ENCODE data around the gene BCL6.

Gene BCL6

GRCh38 chr3:187738331-187739093 lies 6.8 kb downstream of the BCL6 start:
- peak; percentile 36 to 72 (median 54) for DNase-seq

DNA sequence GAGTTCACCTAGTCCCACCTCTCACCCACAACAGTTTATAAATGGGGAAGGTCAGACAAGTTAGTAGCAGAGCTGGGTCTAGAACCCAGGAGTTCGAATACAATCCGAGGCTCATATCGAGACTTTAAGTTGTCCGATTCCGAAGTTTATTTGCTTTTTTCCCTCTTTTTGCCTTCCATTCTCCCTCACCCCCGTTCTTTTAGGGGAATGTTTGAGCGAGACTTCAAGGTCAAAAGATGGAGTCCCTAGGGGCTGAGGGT lies 7.3 kb downstream of the BCL6 start:
- DNase-seq: no peak

GRCh38 chr3:187737368-187738070 lies 7.7 kb downstream of the BCL6 start:
- DNase-seq: peak in 4 of 6 experiments; percentile 11 to 30 (median 21)

DNA sequence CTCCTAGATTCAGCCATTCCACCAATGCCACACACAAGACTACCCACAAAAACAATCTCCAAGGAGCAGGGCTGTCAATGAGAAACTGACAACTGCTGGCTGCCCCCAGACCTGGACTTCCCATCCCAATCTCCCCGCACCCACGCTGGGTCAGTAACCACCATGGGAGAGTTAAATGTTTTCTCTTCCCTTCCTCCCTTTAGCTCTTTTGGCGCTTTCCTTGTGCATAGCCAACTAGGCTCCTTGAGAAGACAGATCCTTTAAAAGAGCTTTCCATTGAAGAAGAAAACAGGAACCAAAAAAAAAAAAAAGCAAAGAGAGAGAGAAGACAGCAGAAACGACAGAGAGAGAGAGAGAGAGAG lies 8.3 kb downstream of the BCL6 start:
- no peak for DNase-seq

- no peak for DNase-seq
Observed at GRCh38 chr3:187736418-187736871, 8.8 kb downstream of the BCL6 start.

- DNase-seq: no peak
Observed at GRCh38 chr3:187735837-187736236, 9.4 kb downstream of the BCL6 start.

DNA sequence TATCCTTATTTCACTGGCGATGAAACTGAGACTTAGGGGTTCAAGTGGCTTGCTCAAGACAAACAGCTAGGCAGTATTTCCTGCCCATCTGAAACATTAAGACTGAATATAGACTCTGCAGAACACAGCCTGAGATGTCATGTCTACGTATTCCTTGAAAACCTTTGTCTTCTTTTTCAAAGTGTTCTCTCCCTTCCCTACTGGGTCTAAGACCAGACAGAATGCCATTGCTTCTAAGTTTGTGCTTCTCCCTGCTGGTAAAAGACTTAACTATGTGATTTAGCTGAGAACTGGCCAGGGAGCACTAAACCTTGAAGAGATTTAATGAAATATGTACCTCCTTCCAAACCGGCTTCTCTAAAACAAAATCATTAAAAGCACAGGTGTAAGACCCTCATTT lies 9.9 kb downstream of the BCL6 start:
- no peak for DNase-seq

DNA sequence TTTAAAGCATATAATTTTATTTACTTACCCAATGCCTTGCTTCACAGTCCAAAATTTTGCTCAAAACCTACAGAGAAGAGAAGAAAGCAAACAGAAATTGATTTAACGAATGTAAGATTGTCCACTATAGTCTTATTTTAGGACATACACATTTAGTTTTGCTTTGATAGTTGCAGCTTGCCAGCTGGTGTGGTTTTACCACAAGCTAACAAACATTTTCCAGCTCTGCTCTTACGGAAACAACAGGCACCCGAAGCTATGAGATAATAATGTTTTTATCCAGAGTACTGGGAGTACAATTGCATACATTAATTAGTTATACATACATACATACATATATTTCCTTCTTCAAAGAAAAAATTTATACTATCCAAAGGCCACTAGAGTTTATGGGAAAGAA lies 10.4 kb downstream of the BCL6 start:
- DNase-seq: no peak

DNA sequence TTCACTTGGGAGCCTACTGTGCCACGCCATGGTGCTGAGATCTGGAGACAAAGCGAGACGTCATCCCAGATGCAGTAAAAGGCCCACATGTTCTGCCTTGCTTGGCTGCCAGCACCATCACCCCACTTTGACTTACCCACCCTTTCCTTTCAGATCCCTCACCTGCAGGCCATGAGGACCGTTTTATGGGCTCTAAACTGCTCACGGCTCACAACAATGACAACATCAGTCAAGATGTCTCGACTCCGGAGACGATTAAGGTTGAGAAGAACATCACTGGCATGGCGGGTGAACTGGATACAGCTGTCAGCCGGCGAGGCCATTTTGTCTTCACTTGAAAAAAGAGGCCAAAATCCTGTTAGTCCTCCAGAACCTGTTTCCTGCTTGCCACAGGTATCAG lies 11.9 kb downstream of the BCL6 start:
- DNase-seq: no peak

DNA sequence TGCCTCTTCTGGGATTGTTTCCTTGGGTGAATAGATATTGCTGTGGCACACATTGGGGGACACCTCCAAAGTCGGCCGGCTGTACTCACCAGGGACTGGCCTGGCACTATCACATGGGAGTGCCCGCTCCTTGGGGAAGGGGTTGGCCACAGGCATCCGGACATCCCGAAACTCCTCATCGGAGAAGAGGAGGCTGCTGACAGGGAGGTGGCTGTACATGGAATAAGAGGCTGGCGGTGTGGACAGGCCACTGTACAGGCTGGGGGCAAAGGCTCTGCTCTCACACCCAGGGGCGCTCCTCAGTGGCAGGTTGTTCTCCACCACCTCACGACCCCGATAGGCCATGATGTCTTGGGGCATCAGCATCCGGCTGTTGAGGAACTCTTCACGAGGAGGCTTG lies 15.7 kb downstream of the BCL6 start:
- DNase-seq: no peak

DNA sequence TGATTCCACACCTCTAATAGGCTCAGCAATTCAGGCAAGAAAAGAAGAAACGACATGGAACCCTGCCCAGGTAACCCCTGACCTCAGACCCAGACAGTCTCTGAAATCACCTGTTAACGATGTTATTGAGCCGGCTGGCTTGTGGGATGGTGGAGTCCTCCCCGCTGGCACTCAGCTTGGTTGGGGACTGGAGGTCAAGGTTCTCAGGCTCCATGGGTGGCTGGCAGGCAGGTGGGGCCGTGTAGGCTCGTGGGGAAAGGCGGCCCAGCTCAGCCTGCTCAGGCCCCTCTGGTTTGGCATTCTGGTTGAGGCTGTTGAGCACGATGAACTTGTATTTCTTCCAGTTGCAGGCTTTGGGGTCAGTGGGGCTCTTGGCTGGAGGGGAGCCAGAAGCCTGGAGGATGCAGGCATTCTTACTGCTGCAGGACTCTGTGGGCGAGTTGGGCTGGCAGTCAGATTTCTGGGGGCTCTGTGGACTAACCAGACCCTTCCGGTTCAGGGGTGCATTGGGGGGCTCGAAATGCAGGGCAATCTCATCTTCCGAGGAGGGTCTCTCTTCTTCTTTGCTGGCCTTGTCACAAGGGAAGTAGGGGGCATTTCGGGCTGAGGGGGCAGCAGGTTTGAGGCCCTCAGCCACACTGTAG lies 16.2 kb downstream of the BCL6 start:
- DNase-seq: no peak

GRCh38 chr3:187728248-187728647 lies 17.0 kb downstream of the BCL6 start:
- no peak for DNase-seq

DNA sequence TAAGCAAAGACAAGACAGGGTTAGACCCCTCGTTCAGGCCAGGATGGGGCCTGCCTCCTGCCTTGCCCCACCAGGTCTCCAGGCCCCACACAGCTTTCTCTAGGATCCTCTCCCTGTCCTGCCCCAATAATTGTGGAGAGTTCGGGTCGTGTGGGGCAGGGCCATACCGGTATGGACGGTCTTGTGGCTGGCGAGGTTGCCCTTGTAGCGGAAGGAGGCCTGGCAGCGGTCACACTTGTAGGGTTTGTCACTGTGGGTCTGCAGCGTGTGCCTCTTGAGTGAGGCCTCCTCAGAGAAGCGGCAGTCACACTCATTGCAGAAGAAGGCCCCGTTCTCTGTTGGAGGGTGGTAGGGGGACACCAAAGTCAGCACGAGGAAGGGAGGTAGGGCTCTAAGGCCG lies 18.7 kb downstream of the BCL6 start:
- DNase-seq: no peak

DNA sequence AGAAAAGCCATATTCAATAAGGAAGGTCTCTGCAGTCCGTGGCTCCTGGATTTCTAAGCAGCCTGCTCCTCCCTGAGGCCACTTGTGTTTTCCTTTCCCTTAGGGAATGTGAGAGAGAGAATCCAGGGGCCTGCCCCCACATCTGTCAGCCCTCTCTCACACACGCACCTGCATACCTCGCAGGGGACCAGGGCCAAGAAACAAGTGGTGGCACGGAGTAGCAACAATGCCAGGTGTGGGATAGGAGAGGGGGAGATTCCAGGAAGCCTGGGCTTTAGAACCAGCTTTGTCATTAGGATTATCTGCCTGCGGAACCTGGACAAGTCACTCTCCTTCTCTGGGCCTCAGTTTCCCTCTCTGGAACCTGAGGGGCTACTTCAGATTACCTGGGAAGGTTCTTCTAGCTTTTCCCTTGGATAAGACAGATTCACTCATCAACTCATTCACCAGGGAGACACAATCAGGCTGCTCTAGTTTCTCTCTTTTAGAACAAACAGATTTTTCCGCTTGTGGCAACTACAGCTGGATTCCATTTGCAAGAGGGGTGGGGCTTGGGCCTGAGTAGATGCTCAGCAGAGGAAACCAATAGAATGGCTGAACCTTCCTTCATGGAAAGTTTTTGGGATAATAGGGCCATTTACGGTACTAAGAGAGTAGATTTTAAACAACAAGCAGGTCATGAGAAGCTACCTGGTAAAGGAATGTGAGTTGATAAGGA lies 19.5 kb downstream of the BCL6 start:
- DNase-seq: no peak

DNA sequence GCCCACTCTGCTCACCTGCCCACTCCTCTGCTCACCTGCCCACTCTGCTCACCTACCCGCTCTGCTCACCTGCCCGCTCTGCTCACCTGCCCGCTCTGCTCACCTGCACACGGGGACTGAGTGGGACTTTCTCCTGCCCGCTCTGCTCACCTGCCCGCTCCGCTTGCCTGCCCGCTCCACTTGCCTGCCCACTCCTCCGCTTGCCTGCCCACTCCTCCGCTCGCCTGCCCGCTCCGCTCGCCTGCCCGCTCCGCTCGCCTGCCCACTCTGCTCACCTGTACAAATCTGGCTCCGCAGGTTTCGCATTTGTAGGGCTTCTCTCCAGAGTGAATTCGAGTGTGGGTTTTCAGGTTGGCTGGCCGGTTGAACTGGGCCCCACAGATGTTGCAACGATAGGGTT lies 20.0 kb downstream of the BCL6 start:
- DNase-seq: no peak

GRCh38 chr3:187722206-187722612 lies 23.1 kb downstream of the BCL6 start:
- DNase-seq: no peak

DNA sequence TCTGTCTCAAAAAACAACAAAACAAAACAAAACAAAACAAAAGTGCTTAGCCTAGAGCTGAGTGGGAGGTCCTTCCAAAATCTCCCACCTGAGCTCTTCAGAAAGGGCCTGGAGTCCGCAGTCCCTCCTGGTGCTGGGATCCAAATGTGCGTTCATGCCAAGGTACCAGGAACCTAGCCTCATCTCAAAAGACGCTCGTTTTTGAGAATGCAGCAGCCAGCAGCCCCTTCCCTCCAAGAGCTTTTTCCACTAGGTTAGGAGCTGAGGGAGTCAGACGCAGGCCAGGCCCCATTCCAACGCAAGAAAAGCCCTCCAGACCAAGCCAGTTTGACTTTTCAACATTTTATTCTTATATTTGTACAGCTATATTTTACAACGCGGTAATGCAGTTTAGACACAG lies 24.2 kb downstream of the BCL6 start:
- DNase-seq: no peak

- DNase-seq: no peak
Observed at GRCh38 chr3:187720337-187720670, 25.0 kb downstream of the BCL6 start.

- no peak for DNase-seq
Observed at GRCh38 chr3:187719628-187720336, 25.5 kb downstream of the BCL6 start.

DNA sequence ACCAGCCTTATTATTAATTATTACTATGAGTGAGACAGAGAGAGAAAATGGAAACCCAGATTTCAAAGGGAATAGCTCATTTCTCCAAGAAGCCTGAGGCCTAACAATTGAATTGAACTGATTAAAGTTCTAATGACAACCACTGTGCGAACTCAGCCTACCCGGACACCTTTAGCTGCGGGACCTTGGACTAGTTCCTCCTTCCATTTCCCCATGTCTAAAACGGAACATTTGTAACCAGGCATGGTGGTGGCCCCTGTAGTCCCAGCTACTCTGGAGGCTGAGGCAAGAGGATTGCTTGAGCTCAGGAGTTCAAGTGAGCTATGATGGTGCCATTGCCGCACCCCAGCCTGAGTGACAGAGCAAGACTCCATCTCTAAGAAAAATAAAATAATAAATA lies 26.5 kb downstream of the BCL6 start:
- no peak for DNase-seq

DNA sequence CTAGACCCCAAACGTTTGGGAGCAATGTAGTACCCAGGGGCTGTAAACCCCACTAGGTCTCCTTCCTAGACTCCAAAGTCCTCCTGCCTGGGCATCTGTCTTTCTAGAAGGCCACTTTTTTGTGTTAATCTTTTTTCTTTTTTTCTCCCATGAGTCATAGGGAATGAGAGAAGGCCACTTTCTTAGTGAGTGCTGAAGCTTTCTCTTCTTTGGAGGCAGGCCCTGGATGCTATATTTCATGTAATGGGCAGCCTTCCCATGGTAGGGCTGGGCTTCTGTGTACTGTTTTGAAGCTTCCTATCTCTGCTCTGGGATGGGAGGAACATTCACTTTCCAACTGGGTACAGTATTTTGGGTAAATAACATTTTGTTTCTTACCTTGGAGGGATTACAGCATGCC lies 27.7 kb downstream of the BCL6 start:
- DNase-seq: no peak

DNA sequence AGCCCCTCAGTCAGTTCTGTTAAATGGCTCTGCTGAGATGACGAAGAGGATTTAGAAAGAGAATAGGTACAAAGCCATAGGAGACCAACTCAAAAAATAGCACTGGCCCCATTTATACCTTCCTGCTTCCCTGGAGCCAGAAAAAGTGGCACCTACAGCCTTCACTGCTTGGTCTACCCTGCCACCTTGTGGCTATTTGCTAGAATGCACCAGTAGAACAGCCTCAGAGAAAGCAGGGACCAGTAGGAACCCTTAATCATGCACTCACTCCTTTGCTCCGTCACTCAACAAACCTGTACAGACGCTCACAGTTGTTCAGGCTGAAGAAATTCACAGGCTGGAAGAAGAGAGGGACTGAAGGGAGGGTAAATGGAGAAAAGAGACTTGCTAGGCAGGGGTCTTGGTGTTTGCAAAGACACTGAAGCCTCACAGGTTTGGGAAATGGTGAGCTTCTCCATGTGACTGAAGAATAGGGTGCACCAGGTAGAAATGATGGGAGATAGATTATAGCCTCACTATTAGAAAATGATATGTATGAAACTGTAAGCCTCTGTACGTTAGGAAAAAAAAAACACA lies 30.8 kb downstream of the BCL6 start:
- peak; percentile 32 to 68 (median 54) for DNase-seq

DNA sequence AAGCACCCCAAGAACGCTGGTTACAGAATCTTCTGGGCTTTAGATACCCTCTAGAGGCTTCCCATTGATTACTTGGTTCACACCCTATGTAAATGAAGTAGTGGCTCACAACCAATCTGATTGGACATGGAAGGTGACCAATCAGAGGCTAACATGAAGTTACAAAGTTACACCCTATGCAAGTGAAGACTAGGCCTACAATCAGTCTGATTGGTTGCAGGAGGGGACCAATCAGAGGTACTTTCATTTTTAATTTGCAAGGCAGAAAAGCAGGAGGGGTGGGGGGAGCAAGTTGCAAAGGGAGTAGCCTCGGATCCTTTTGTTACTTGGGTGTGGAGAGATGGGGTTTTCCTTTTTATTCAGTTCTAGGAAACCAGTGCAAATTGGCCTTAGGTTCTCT lies 31.8 kb downstream of the BCL6 start:
- DNase-seq: peak in 3 of 6 experiments; percentile 15 to 23 (median 19)

Data from stimulated activated naive CD4-positive, alpha-beta T cell (primary cell).